GM23338 (cell line): ENCODE results near the gene CEP95.

ENCODE experiments used
- CREB1 ChIP-seq: fragments of 250-450 bp; sonication (Bioruptor Pico); IDR thresholded peaks from 2 replicates; pipeline ENCODE4 v1.5.0; 2020; ENCODE audit warnings: low read depth, mild to moderate bottlenecking, moderate library complexity
- EZH2 ChIP-seq: fragments of 200-600 bp; sonication (generic); IDR thresholded peaks from one replicate; pipeline ENCODE4 v1.8.0; 2017; ENCODE audit warnings: antibody characterized with exemption, mild to moderate bottlenecking, low read depth; ENCODE audit not compliant: unreplicated experiment
- POLR2AphosphoS5 ChIP-seq: IDR thresholded peaks from 2 replicates; pipeline ENCODE4 v1.6.1; 2016; ENCODE audit warnings: antibody characterized with exemption, low read depth
- ZNF331 ChIP-seq: fragments of 250-450 bp; sonication (Bioruptor Pico); IDR thresholded peaks from 2 replicates; pipeline ENCODE4 v1.5.0; 2020; ENCODE audit warnings: low read depth, mild to moderate bottlenecking, moderate library complexity
- TF ChIP-seq, protein P1 (sequence below), 2 experiments: fragments of 200-600 bp in 1 of 2; sonication (generic) in 1 of 2; conservative IDR thresholded peaks; 2 replicates each; pipeline versions ENCODE4 v1.5.1 to v1.6.1; 2016 to 2017; ENCODE audit warnings: antibody characterized with exemption in 2 of 2, low read depth in 2 of 2, mild to moderate bottlenecking in 2 of 2, moderate library complexity in 1 of 2
- TF ChIP-seq, protein P2 (sequence below): IDR thresholded peaks from one replicate; pipeline ENCODE4 v1.6.1; 2018; ENCODE audit warnings: antibody characterized with exemption; ENCODE audit not compliant: unreplicated experiment

DNA sequence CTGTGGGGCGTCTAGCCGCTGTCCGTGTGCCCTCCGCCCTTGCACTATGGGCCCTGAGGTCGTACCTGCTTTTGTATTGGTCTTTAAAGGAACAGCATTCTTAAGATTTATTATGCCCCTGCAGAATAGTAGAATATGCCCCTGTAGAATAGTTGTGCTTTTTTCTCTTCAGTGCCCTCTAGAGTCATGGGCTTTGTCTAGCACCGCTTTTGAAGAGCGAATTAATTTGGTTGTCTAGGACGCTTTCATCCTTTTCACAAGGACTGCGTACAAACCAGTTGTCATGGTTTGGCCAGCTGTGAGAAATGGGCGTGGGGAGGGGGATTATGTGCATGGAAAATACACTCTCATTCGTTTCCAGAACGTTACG, 621 bp downstream of the CEP95 start:
- TF ChIP-seq, protein P1, sequence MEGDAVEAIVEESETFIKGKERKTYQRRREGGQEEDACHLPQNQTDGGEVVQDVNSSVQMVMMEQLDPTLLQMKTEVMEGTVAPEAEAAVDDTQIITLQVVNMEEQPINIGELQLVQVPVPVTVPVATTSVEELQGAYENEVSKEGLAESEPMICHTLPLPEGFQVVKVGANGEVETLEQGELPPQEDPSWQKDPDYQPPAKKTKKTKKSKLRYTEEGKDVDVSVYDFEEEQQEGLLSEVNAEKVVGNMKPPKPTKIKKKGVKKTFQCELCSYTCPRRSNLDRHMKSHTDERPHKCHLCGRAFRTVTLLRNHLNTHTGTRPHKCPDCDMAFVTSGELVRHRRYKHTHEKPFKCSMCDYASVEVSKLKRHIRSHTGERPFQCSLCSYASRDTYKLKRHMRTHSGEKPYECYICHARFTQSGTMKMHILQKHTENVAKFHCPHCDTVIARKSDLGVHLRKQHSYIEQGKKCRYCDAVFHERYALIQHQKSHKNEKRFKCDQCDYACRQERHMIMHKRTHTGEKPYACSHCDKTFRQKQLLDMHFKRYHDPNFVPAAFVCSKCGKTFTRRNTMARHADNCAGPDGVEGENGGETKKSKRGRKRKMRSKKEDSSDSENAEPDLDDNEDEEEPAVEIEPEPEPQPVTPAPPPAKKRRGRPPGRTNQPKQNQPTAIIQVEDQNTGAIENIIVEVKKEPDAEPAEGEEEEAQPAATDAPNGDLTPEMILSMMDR (conservative IDR thresholded peaks at IDR 0.05; ENCODE audit: low read depth in 2 of 2), result peak; percentile 33 to 42
- no peak for TF ChIP-seq EZH2
- TF ChIP-seq CREB1 (CRISPR knock-in tag), result no peak
- TF ChIP-seq POLR2AphosphoS5, result no peak
- TF ChIP-seq, protein P2, sequence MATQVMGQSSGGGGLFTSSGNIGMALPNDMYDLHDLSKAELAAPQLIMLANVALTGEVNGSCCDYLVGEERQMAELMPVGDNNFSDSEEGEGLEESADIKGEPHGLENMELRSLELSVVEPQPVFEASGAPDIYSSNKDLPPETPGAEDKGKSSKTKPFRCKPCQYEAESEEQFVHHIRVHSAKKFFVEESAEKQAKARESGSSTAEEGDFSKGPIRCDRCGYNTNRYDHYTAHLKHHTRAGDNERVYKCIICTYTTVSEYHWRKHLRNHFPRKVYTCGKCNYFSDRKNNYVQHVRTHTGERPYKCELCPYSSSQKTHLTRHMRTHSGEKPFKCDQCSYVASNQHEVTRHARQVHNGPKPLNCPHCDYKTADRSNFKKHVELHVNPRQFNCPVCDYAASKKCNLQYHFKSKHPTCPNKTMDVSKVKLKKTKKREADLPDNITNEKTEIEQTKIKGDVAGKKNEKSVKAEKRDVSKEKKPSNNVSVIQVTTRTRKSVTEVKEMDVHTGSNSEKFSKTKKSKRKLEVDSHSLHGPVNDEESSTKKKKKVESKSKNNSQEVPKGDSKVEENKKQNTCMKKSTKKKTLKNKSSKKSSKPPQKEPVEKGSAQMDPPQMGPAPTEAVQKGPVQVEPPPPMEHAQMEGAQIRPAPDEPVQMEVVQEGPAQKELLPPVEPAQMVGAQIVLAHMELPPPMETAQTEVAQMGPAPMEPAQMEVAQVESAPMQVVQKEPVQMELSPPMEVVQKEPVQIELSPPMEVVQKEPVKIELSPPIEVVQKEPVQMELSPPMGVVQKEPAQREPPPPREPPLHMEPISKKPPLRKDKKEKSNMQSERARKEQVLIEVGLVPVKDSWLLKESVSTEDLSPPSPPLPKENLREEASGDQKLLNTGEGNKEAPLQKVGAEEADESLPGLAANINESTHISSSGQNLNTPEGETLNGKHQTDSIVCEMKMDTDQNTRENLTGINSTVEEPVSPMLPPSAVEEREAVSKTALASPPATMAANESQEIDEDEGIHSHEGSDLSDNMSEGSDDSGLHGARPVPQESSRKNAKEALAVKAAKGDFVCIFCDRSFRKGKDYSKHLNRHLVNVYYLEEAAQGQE, result no peak
- TF ChIP-seq ZNF331 (CRISPR knock-in tag), result no peak
